ENCODE results near the gene YDJC.

The YDJC gene

GRCh38 chr22:21663738-21664137, 33.9 kb upstream of the YDJC start:
- H3K9me3 ChIP-seq (ENCODE audit: control insufficient read depth, low read length): no peaks in the 10 kb centered on the region

DNA sequence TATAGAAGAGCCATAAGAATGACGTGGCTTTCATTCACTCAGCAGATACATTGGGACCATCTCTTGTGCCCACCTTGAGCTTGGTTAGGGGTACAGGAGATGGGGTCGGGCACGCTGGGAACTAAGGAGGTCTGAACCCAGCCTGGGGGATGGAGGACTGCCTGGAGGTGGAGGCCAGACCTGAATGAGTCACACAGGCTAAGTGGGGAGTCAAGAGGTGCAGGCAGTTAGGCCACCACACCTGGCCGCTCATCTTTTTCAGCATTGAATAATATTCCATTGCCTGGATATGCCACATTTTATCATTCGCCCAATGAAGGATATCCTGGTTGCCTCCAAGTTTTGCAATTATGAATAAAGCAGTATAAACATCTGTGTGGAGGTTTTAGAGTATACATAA, 32.2 kb upstream of the YDJC start:
- Histone ChIP-seq H3K9me3 (ENCODE audit: control insufficient read depth, low read length) (no peaks in the 10 kb centered on the region), H3K36me3 (ENCODE audit: control insufficient read depth, insufficient read depth, low read length) (no peaks in the 10 kb centered on the region), H3K27me3 (ENCODE audit: control insufficient read depth, insufficient read depth, low read length) (peaks cover 10% of the 10 kb centered on the region), H3K9ac (ENCODE audit: low read length) (no peak overlapping the region), H3K4me3 (ENCODE audit: low read length) (no peak overlapping the region), H3K4me1 (ENCODE audit: control insufficient read depth, insufficient read depth, low read length) (peaks cover 7% of the 10 kb centered on the region)

More at GRCh38 chr22:21663738-21664137, 33.9 kb upstream of the YDJC start:
- Histone ChIP-seq H3K4me1 (ENCODE audit: control insufficient read depth, insufficient read depth, low read length) (peaks cover 5% of the 10 kb centered on the region), H3K4me3 (ENCODE audit: low read length) (no peak overlapping the region), H3K36me3 (ENCODE audit: control insufficient read depth, insufficient read depth, low read length) (no peaks in the 10 kb centered on the region), H3K27me3 (ENCODE audit: control insufficient read depth, insufficient read depth, low read length) (peaks cover 4% of the 10 kb centered on the region), H3K9ac (ENCODE audit: low read length) (no peak overlapping the region)

- peaks cover 5% of the 10 kb centered on the region for H3K4me1 ChIP-seq (ENCODE audit: control insufficient read depth, insufficient read depth, low read length)
Observed at GRCh38 chr22:21660904-21661303, 31.1 kb upstream of the YDJC start.

GRCh38 chr22:21659864-21660525, 30.2 kb upstream of the YDJC start:
- H3K27me3 ChIP-seq (ENCODE audit: control insufficient read depth, insufficient read depth, low read length): peaks cover 10% of the 10 kb centered on the region
- peaks cover 5% of the 10 kb centered on the region for H3K4me1 ChIP-seq (ENCODE audit: control insufficient read depth, insufficient read depth, low read length)
- H3K9ac ChIP-seq (ENCODE audit: low read length): no peak overlapping the region
- H3K36me3 ChIP-seq (ENCODE audit: control insufficient read depth, insufficient read depth, low read length): no peaks in the 10 kb centered on the region
- H3K9me3 ChIP-seq (ENCODE audit: control insufficient read depth, low read length): no peaks in the 10 kb centered on the region
- H3K4me3 ChIP-seq (ENCODE audit: low read length): no peak overlapping the region

More at GRCh38 chr22:21660904-21661303, 31.1 kb upstream of the YDJC start:
- no peaks in the 10 kb centered on the region for H3K36me3 ChIP-seq (ENCODE audit: control insufficient read depth, insufficient read depth, low read length)
- H3K4me3 ChIP-seq (ENCODE audit: low read length): no peak overlapping the region
- no peak overlapping the region for H3K9ac ChIP-seq (ENCODE audit: low read length)
- no peaks in the 10 kb centered on the region for H3K9me3 ChIP-seq (ENCODE audit: control insufficient read depth, low read length)
- H3K27me3 ChIP-seq (ENCODE audit: control insufficient read depth, insufficient read depth, low read length): peaks cover 10% of the 10 kb centered on the region

GRCh38 chr22:21657360-21658032, 27.7 kb upstream of the YDJC start:
- H3K4me1 ChIP-seq (ENCODE audit: control insufficient read depth, insufficient read depth, low read length): peaks cover 9% of the 10 kb centered on the region
- peaks cover 10% of the 10 kb centered on the region for H3K27me3 ChIP-seq (ENCODE audit: control insufficient read depth, insufficient read depth, low read length)
- H3K9ac ChIP-seq (ENCODE audit: low read length): peak overlapping the region; percentile 50
- peak overlapping the region; percentile 31 for H3K4me3 ChIP-seq (ENCODE audit: low read length)
- H3K36me3 ChIP-seq (ENCODE audit: control insufficient read depth, insufficient read depth, low read length): no peaks in the 10 kb centered on the region
- H3K9me3 ChIP-seq (ENCODE audit: control insufficient read depth, low read length): no peaks in the 10 kb centered on the region

DNA sequence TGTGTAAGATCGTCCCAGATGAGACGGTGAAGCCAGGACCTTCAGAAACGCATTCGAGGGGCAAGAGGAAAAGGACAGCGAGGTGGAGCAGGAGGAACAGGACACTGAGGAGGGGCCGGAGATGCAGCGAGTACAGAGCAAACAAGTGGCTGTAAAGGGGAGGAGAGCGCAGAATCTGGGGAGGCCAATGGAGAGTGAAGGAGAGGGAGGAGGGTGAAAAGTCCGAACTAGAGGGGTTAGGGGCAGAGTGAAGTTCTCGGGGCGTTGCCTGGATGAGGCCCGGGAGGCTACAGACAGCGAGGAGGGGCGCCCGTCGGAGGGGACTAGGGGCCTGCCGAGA, 27.2 kb upstream of the YDJC start:
- peaks cover 15% of the 10 kb centered on the region for H3K4me1 ChIP-seq (ENCODE audit: control insufficient read depth, insufficient read depth, low read length)
- H3K9me3 ChIP-seq (ENCODE audit: control insufficient read depth, low read length): no peaks in the 10 kb centered on the region
- H3K4me3 ChIP-seq (ENCODE audit: low read length): no peak overlapping the region
- no peak overlapping the region for H3K9ac ChIP-seq (ENCODE audit: low read length)
- no peaks in the 10 kb centered on the region for H3K36me3 ChIP-seq (ENCODE audit: control insufficient read depth, insufficient read depth, low read length)
- peaks cover 7% of the 10 kb centered on the region for H3K27me3 ChIP-seq (ENCODE audit: control insufficient read depth, insufficient read depth, low read length)

DNA sequence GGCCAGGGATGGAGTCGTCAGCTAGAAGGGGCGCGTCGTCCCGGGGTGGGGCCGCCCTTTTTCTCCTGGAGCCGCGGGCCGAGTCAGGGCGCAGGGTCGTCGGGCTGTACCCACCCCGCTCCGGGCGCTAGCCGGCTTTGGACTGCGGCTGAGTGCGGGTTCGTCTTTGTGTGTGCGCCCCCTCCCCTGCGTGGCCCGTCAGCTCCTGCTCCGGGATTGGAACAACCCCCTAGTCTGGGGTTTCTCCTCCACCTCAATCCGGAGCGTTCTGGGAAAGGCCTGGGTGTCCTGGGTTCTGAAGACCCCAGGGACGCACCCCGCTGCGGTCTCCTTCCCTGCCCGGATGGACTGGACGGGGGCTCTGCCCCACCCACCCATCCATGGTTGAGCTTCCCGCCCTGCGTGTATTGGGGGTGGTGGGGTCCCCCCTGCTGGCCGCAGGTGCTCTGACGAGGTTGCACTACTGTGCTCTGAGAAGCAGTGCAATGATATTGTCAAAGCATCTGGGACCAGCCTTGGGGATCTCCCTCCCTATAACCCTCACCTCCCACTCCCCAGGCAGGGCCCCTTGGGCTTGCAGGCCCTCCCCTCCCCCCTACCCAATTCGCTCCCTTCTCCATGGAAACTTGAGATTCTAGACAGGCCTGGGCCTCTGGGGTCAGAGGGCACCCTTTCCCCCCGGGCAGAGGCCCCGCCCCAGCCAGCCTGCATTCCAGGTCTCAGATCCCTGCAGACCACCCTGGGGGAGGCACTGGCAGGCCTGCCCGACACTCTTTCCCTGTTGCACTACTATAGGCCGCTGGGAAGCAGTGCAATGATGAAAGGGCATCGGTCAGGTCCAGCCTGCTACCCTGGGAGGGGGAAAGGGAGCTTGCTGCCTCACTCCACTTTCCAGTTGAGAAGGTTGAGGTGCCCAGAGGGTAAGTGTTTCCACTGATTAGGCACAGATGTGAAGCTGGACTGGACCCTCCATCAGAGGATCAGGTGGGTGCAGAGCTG, 23.0 kb upstream of the YDJC start:
- Histone ChIP-seq H3K4me3 (ENCODE audit: low read length) (peak overlapping the region; percentile 74), H3K9ac (ENCODE audit: low read length) (peak overlapping the region; percentile 50), H3K27me3 (ENCODE audit: control insufficient read depth, insufficient read depth, low read length) (no peaks in the 10 kb centered on the region)

GRCh38 chr22:21652010-21652546, 22.3 kb upstream of the YDJC start:
- Histone ChIP-seq H3K9ac (ENCODE audit: low read length) (peak overlapping the region; percentile 50), H3K27me3 (ENCODE audit: control insufficient read depth, insufficient read depth, low read length) (no peaks in the 10 kb centered on the region), H3K9me3 (ENCODE audit: control insufficient read depth, low read length) (no peaks in the 10 kb centered on the region), H3K36me3 (ENCODE audit: control insufficient read depth, insufficient read depth, low read length) (no peaks in the 10 kb centered on the region), H3K4me3 (ENCODE audit: low read length) (peak overlapping the region; percentile 74), H3K4me1 (ENCODE audit: control insufficient read depth, insufficient read depth, low read length) (peaks cover 28% of the 10 kb centered on the region)

More for the DNA sequence above, 23.0 kb upstream of the YDJC start:
- Histone ChIP-seq H3K9me3 (ENCODE audit: control insufficient read depth, low read length) (no peaks in the 10 kb centered on the region), H3K4me1 (ENCODE audit: control insufficient read depth, insufficient read depth, low read length) (peaks cover 31% of the 10 kb centered on the region), H3K36me3 (ENCODE audit: control insufficient read depth, insufficient read depth, low read length) (no peaks in the 10 kb centered on the region)

- Histone ChIP-seq H3K4me3 (ENCODE audit: low read length) (peak overlapping the region; percentile 74), H3K9ac (ENCODE audit: low read length) (peak overlapping the region; percentile 50), H3K4me1 (ENCODE audit: control insufficient read depth, insufficient read depth, low read length) (peaks cover 26% of the 10 kb centered on the region), H3K36me3 (ENCODE audit: control insufficient read depth, insufficient read depth, low read length) (no peaks in the 10 kb centered on the region), H3K9me3 (ENCODE audit: control insufficient read depth, low read length) (no peaks in the 10 kb centered on the region), H3K27me3 (ENCODE audit: control insufficient read depth, insufficient read depth, low read length) (no peaks in the 10 kb centered on the region)
Observed at GRCh38 chr22:21651521-21652009, 21.7 kb upstream of the YDJC start.

DNA sequence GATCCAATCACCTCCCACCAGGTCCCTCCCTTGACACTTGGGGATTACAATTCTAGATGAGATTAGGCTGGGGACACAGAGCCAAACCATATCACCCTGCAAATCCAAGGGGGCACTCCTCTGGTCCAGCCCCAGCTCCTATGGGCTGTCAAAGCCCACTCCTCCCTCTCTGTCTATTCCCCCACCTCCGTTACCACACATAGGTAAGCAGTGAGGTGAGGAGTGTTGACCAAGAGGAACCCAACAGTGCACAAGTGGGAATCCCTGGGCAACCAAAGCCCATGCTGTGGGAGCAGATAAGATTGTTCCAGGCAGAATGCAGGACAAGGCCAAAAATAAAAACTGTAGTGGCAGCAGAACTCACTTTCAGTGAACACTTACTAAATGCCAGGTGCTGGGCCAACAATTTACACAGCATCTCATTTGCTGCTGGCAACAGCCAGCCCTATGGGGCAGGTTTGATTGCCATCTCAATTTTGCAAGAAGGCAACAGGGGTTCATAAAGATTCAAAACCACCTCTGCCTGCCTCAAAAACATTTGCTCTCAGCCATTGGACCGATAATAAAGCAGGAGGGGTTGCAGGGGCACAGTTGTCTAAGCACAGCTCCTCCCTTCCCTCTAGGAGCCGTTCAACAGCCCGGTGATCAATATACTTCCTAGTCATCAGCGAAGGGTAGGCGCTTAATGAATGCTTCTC, 21.1 kb upstream of the YDJC start:
- Histone ChIP-seq H3K9ac (ENCODE audit: low read length) (no peak overlapping the region), H3K27me3 (ENCODE audit: control insufficient read depth, insufficient read depth, low read length) (no peaks in the 10 kb centered on the region), H3K36me3 (ENCODE audit: control insufficient read depth, insufficient read depth, low read length) (no peaks in the 10 kb centered on the region), H3K4me1 (ENCODE audit: control insufficient read depth, insufficient read depth, low read length) (peaks cover 26% of the 10 kb centered on the region), H3K9me3 (ENCODE audit: control insufficient read depth, low read length) (no peaks in the 10 kb centered on the region), H3K4me3 (ENCODE audit: low read length) (peak overlapping the region; percentile 74)

- Histone ChIP-seq H3K9me3 (ENCODE audit: control insufficient read depth, low read length) (no peaks in the 10 kb centered on the region), H3K4me3 (ENCODE audit: low read length) (no peak overlapping the region)
Observed at GRCh38 chr22:21650280-21650679, 20.5 kb upstream of the YDJC start.

More at GRCh38 chr22:21650280-21650679, 20.5 kb upstream of the YDJC start:
- Histone ChIP-seq H3K36me3 (ENCODE audit: control insufficient read depth, insufficient read depth, low read length) (no peaks in the 10 kb centered on the region), H3K27me3 (ENCODE audit: control insufficient read depth, insufficient read depth, low read length) (no peaks in the 10 kb centered on the region), H3K9ac (ENCODE audit: low read length) (no peak overlapping the region), H3K4me1 (ENCODE audit: control insufficient read depth, insufficient read depth, low read length) (peaks cover 26% of the 10 kb centered on the region)

Measured in mucosa of stomach (tissue), 1 donor.